ENCODE data around the gene LRRTM4.

DNA sequence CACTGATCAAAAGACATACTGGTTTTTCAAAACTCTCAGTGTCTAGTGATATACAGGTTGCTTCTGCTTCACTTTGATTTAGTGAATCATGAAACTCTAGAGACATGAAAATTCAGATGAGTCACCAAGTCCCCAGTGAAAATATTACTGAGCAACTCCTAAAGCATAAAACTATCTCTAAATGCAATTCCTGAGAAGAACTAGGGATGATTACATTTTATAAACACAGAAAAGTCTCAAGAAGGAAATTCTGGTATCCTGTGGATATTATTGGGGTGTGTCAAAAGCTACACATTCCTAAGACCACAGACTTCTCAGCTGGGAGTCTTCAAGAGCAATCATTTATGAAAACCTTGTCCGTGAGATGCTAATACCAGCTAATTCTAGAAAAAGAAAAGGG lies 9.7 kb downstream of the LRRTM4 start:
- TF ChIP-seq, protein P1, sequence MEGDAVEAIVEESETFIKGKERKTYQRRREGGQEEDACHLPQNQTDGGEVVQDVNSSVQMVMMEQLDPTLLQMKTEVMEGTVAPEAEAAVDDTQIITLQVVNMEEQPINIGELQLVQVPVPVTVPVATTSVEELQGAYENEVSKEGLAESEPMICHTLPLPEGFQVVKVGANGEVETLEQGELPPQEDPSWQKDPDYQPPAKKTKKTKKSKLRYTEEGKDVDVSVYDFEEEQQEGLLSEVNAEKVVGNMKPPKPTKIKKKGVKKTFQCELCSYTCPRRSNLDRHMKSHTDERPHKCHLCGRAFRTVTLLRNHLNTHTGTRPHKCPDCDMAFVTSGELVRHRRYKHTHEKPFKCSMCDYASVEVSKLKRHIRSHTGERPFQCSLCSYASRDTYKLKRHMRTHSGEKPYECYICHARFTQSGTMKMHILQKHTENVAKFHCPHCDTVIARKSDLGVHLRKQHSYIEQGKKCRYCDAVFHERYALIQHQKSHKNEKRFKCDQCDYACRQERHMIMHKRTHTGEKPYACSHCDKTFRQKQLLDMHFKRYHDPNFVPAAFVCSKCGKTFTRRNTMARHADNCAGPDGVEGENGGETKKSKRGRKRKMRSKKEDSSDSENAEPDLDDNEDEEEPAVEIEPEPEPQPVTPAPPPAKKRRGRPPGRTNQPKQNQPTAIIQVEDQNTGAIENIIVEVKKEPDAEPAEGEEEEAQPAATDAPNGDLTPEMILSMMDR (conservative IDR thresholded peaks at IDR 0.05 in 1 of 2, IDR thresholded peaks at IDR 0.05 in 1 of 2; ENCODE audit: extremely low read depth in 1 of 2, insufficient read depth in 1 of 2, low read depth in 1 of 2, low read length in 2 of 2): no peak
- TF ChIP-seq EZH2 (IDR thresholded peaks at IDR 0.05; ENCODE audit: borderline replicate concordance, low read length): no peak
